Measurements from ENCODE around the gene LRRC37A3. TPM values are rescaled to one million over a fixed set of nuclear protein-coding genes. Genes with fewer than 3 reads are reported as not detected.
"Not testable (repeated sequence)": the region's sequence is repeated elsewhere in the genome, so short reads cannot be mapped to it uniquely, and the experiment has no call there.

Gene LRRC37A3
- total and polyA plus RNA-seq, 2 donors: 7.9 to 8.5 TPM

DNA sequence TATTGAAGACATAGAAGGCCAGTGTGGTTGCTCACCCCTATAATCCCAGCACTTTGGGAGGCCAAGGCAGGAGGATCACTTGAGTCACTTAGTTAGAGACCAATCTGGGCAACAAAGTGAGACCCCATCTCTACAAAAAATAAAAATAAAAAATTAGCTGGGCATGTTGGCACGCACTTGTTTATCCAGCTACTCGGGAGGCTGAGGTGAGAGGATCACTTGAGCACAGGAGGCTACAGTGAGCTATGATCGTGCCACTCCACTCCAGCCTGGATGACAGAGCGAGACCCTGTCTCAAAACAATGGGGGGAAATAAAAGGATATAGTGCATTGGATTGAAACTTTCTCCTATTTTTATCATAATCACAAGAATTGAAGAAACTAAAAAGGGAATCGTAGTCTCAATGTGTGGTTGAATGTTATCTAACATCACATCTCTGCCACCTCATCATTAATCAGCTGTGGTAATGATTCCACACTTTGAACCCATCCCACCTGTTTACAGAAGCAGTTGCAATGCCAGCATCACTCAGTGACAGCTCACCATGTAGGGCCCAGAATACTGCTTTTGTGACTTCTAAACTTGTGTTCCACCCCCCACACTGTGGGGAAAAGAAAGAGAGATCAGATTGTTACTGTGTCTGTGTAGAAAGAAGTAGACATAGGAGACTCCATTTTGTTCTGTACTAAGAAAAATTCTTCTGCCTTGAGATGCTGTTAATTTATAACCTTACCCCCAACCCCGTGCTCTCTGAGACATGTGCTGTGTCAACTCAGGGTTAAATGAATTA is 10.3 kb upstream of the LRRC37A3 start:
- not testable (repeated sequence) for H3K4me3 ChIP-seq (ENCODE audit: low read length in 2 of 2); H3K4me1 ChIP-seq (ENCODE audit: control insufficient read depth in 2 of 2, insufficient read depth in 2 of 2, low read length in 2 of 2); H3K27me3 ChIP-seq (ENCODE audit: control insufficient read depth in 2 of 2, insufficient read depth in 1 of 2, low read length in 1 of 2); H3K9me3 ChIP-seq (ENCODE audit: control insufficient read depth in 2 of 2, insufficient read depth in 1 of 2, low read length in 1 of 2); H3K27ac ChIP-seq (ENCODE audit: low read depth in 1 of 2, low read length in 1 of 2); H3K36me3 ChIP-seq (ENCODE audit: control insufficient read depth in 2 of 2, insufficient read depth in 2 of 2, low read length in 1 of 2)
- peak in 4 of 9 donors; percentile 25 to 72 (median 34) for DNase-seq (ENCODE audit: low read depth in 6 of 9, low spot score in 9 of 9)
- WGBS: 81% methylated on average over 6 of the region's 6 CpGs

DNA sequence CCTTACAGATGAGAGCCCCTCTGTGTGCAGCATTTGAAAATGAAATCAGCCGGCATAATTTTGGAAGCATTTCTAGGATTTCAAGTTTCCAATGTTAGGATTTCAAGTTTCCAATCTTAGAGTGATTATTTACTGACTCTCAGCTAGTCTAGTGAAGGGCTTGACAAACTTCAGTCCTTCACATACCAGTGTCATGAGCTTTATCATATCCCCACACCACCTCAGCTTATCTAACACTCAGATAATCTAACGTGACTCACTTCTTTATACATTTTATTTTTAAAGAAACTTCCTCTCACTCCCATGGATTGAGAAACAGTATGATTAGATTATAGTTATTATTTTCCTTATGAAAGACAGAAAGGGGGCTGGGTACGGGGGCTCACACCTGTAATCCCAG is 9.4 kb upstream of the LRRC37A3 start:
- H3K27ac ChIP-seq (ENCODE audit: low read depth in 1 of 2, low read length in 1 of 2); H3K36me3 ChIP-seq (ENCODE audit: control insufficient read depth in 2 of 2, insufficient read depth in 2 of 2, low read length in 1 of 2); DNase-seq (ENCODE audit: low read depth in 6 of 9, low spot score in 9 of 9); H3K4me3 ChIP-seq (ENCODE audit: low read length in 2 of 2); H3K27me3 ChIP-seq (ENCODE audit: control insufficient read depth in 2 of 2, insufficient read depth in 1 of 2, low read length in 1 of 2); H3K9me3 ChIP-seq (ENCODE audit: control insufficient read depth in 2 of 2, insufficient read depth in 1 of 2, low read length in 1 of 2); H3K4me1 ChIP-seq (ENCODE audit: control insufficient read depth in 2 of 2, insufficient read depth in 2 of 2, low read length in 2 of 2): not testable (repeated sequence)
- 97% methylated on average over 3 of the region's 3 CpGs for WGBS

DNA sequence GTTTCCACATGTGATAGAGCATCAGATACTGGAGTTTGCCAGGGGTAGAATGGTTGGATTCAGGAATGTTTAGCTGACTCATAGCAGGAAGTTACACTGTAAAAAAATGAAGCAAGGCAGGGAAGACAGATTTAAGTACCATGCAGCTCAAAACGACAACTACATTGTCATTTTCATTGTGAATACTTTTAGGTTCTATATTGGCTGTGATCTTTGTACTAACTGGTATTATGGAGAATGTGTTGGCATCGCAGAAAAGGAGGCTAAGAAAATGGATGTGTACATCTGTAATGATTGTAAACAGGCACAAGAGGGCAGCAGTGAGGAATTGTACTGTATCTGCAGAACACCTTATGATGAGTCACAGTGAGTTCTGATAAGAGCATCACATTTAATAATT is 8.2 kb upstream of the LRRC37A3 start:
- peak; percentile 27 to 87 (median 75) for DNase-seq (ENCODE audit: low read depth in 6 of 9, low spot score in 9 of 9)
- H3K4me3 ChIP-seq (ENCODE audit: low read length in 2 of 2); H3K36me3 ChIP-seq (ENCODE audit: control insufficient read depth in 2 of 2, insufficient read depth in 2 of 2, low read length in 1 of 2); H3K27ac ChIP-seq (ENCODE audit: low read depth in 1 of 2, low read length in 1 of 2); H3K9me3 ChIP-seq (ENCODE audit: control insufficient read depth in 2 of 2, insufficient read depth in 1 of 2, low read length in 1 of 2); H3K27me3 ChIP-seq (ENCODE audit: control insufficient read depth in 2 of 2, insufficient read depth in 1 of 2, low read length in 1 of 2): not testable (repeated sequence)
- H3K4me1 ChIP-seq (ENCODE audit: control insufficient read depth in 2 of 2, insufficient read depth in 2 of 2, low read length in 2 of 2): peaks cover 0 to 14% of the 10 kb centered on the region in 2 donors
- WGBS: 7% methylated on average over 2 of the region's 2 CpGs

DNA sequence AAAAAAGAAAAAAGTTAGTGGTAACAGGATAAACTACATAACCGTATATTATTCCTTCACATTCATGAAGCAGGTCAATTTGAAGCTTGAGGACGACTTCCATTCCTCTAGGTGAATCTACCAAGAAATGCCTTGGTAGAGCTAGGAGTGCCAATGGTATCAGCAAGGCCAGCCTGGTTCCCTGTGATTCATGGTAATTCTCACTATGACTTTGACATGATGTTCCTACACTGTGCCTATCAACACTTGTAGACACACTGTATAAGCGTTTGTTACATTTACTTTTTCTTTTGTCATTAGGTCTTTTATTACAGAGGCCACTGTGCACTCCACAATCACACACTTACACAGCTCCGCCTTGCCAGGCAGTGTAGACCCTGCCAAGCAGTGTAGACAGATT is 7.2 kb upstream of the LRRC37A3 start:
- peaks cover 0 to 15% of the 10 kb centered on the region in 2 donors for H3K4me1 ChIP-seq (ENCODE audit: control insufficient read depth in 2 of 2, insufficient read depth in 2 of 2, low read length in 2 of 2)
- not testable (repeated sequence) for H3K4me3 ChIP-seq (ENCODE audit: low read length in 2 of 2); H3K9me3 ChIP-seq (ENCODE audit: control insufficient read depth in 2 of 2, insufficient read depth in 1 of 2, low read length in 1 of 2); H3K36me3 ChIP-seq (ENCODE audit: control insufficient read depth in 2 of 2, insufficient read depth in 2 of 2, low read length in 1 of 2); DNase-seq (ENCODE audit: low read depth in 6 of 9, low spot score in 9 of 9); H3K27me3 ChIP-seq (ENCODE audit: control insufficient read depth in 2 of 2, insufficient read depth in 1 of 2, low read length in 1 of 2); H3K27ac ChIP-seq (ENCODE audit: low read depth in 1 of 2, low read length in 1 of 2)
- 98% methylated on average over 4 of the region's 4 CpGs for WGBS

DNA sequence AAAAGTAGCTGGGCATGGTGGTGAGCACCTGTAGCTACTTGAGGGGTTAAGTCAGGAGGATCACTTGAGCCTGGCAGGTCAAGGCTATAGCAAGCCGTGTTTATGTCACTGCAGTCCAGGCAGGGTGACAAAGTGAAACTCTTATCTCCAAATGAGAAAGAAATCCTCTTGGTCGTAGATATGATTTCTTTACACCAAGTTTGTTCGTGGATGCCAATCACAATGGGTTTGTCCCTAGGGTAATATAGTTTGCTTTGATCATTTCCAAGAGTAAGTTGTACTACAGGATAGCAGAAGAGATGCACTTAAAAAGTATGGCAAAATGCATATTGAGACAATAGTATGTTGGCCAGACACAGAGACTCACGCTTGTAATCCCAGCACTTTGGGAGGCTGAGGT is 6.0 kb upstream of the LRRC37A3 start:
- not testable (repeated sequence) for H3K4me3 ChIP-seq (ENCODE audit: low read length in 2 of 2); H3K9me3 ChIP-seq (ENCODE audit: control insufficient read depth in 2 of 2, insufficient read depth in 1 of 2, low read length in 1 of 2); H3K27ac ChIP-seq (ENCODE audit: low read depth in 1 of 2, low read length in 1 of 2); H3K27me3 ChIP-seq (ENCODE audit: control insufficient read depth in 2 of 2, insufficient read depth in 1 of 2, low read length in 1 of 2); DNase-seq (ENCODE audit: low read depth in 6 of 9, low spot score in 9 of 9); H3K36me3 ChIP-seq (ENCODE audit: control insufficient read depth in 2 of 2, insufficient read depth in 2 of 2, low read length in 1 of 2)
- H3K4me1 ChIP-seq (ENCODE audit: control insufficient read depth in 2 of 2, insufficient read depth in 2 of 2, low read length in 2 of 2): peaks cover 0 to 14% of the 10 kb centered on the region in 2 donors
- 97% methylated on average over 4 of the region's 4 CpGs for WGBS

DNA sequence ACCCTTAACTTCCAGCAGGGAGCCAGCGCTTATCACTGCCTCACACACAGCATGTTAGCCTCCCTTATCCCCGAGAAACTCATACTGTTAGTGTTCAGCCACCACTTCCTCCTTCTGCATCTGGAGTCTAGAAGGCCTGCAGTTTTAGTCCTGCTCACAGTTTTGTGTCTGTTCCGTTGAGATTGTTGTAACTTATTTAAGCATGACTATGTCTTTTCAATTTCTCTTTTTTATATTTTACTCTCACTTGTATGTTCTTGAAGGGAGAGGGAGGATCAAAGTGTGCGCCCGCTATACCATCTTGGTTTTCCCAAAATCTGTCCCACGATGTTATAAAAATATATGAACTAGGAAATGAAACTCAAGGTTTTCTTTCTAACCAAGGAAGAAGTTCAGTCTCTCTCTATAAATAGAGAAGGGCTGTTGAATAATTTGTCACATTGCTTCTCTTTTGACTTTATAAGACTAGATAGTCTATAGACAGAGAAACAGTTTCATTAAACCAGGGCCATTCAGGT is 3.8 kb upstream of the LRRC37A3 start:
- WGBS: 22% methylated on average over 6 of the region's 6 CpGs
- not testable (repeated sequence) for H3K27me3 ChIP-seq (ENCODE audit: control insufficient read depth in 2 of 2, insufficient read depth in 1 of 2, low read length in 1 of 2); H3K4me3 ChIP-seq (ENCODE audit: low read length in 2 of 2); H3K9me3 ChIP-seq (ENCODE audit: control insufficient read depth in 2 of 2, insufficient read depth in 1 of 2, low read length in 1 of 2); H3K36me3 ChIP-seq (ENCODE audit: control insufficient read depth in 2 of 2, insufficient read depth in 2 of 2, low read length in 1 of 2)
- H3K27ac ChIP-seq (ENCODE audit: low read depth in 1 of 2, low read length in 1 of 2): peak overlapping the region; percentile 47 to 60
- peaks cover 0 to 17% of the 10 kb centered on the region in 2 donors for H3K4me1 ChIP-seq (ENCODE audit: control insufficient read depth in 2 of 2, insufficient read depth in 2 of 2, low read length in 2 of 2)
- peak in 3 of 9 donors; percentile 19 to 58 (median 21) for DNase-seq (ENCODE audit: low read depth in 6 of 9, low spot score in 9 of 9)

DNA sequence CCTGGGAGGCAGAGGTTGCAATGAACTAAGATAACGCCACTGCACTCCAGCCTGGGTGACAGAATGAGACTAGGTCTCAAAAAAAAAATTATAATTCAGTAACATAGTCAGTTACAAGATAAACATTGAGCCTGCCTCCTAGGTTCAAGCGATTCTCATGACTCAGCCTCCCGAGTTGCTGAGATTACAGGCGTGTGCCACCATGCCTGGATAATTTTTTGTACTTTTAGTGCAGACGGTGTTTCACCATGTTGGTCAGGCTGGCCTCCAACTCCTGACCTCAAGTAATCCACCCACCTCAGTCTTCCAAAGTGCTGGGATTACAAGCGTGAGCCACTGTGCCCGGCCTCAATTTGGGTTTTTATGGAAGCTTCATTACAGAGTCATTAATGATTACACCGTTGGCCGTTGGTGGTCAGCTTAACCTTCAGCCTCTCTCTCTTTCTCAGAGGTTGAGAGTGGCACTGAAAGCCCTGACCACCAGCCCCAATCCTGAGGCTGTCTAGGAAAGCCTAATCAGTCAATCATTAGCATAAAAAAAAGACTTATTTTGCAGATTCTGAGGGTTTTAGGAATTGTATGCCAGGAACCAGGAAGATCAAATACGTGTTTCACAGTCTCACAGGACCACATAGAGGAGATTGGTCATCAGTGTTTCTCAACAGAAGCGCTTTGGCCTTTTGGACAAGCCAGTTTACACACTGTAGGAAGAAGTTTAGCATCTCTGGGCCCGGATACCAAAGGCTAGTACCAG is 1.3 kb upstream of the LRRC37A3 start:
- H3K4me3 ChIP-seq (ENCODE audit: low read length in 2 of 2): no peak overlapping the region
- 97% methylated on average over 12 of the region's 12 CpGs for WGBS
- no peak for DNase-seq (ENCODE audit: low read depth in 6 of 9, low spot score in 9 of 9)
- no peaks in the 10 kb centered on the region for H3K27me3 ChIP-seq (ENCODE audit: control insufficient read depth in 2 of 2, insufficient read depth in 1 of 2, low read length in 1 of 2)
- peaks cover 0 to 17% of the 10 kb centered on the region in 2 donors for H3K4me1 ChIP-seq (ENCODE audit: control insufficient read depth in 2 of 2, insufficient read depth in 2 of 2, low read length in 2 of 2)
- H3K9me3 ChIP-seq (ENCODE audit: control insufficient read depth in 2 of 2, insufficient read depth in 1 of 2, low read length in 1 of 2): no peaks in the 10 kb centered on the region
- no peak overlapping the region for H3K27ac ChIP-seq (ENCODE audit: low read depth in 1 of 2, low read length in 1 of 2)
- no peaks in the 10 kb centered on the region for H3K36me3 ChIP-seq (ENCODE audit: control insufficient read depth in 2 of 2, insufficient read depth in 2 of 2, low read length in 1 of 2)

DNA sequence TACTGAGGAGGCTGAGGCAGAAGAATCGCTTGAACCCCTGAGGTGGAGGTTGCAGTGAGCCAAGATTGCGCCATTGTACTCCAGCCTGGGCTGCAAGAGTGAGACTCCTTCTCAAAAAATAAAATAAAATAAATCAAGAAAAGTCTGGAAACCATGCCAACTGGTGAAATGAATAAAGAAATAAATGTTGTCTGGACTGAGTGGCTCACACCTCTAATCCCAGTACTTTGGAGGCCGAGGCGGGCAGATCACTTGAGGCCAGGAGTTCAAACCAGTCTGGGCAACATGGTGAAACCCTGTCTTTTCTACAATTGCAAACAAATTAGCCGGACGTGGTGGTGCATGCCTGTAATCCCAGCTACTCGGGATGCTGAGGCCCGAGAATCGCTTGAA is 744 bp upstream of the LRRC37A3 start:
- H3K4me1 ChIP-seq (ENCODE audit: control insufficient read depth in 2 of 2, insufficient read depth in 2 of 2, low read length in 2 of 2): peaks cover 0 to 17% of the 10 kb centered on the region in 2 donors
- H3K27ac ChIP-seq (ENCODE audit: low read depth in 1 of 2, low read length in 1 of 2): peak overlapping the region in 1 of 2 donors; percentile 72
- peak overlapping the region; percentile 58 to 64 for H3K4me3 ChIP-seq (ENCODE audit: low read length in 2 of 2)
- no peaks in the 10 kb centered on the region for H3K9me3 ChIP-seq (ENCODE audit: control insufficient read depth in 2 of 2, insufficient read depth in 1 of 2, low read length in 1 of 2)
- no peaks in the 10 kb centered on the region for H3K36me3 ChIP-seq (ENCODE audit: control insufficient read depth in 2 of 2, insufficient read depth in 2 of 2, low read length in 1 of 2)
- peak in 1 of 9 donors; percentile 35 for DNase-seq (ENCODE audit: low read depth in 6 of 9, low spot score in 9 of 9)
- H3K27me3 ChIP-seq (ENCODE audit: control insufficient read depth in 2 of 2, insufficient read depth in 1 of 2, low read length in 1 of 2): no peaks in the 10 kb centered on the region
- 93% methylated on average over 9 of the region's 9 CpGs for WGBS

DNA sequence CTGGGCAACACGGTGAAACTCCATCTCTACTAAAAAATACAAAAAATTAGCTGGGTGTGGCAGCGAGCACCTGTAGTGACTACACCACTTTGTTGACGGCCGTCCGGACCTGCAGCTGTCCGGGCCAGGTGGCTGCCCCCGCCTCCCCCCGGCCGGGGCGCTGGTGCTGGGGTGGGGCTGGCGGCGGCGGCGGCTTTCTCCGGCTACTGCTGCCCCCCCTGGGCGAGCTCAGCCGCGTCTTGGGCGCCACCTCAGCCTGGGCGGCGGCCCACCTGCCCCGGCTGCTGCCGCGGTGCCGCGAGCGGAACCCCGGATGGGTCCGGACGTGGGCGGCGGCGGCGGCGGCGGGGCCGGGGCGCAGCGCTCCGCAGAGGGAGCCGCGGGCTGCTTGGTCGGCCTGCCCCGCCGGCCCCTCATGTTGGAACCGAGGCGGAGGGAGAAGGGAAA is 413 bp downstream of the LRRC37A3 start:
- Histone ChIP-seq H3K27ac (ENCODE audit: low read depth in 1 of 2, low read length in 1 of 2) (peak overlapping the region; percentile 79 to 91), H3K4me1 (ENCODE audit: control insufficient read depth in 2 of 2, insufficient read depth in 2 of 2, low read length in 2 of 2) (peaks cover 0 to 17% of the 10 kb centered on the region in 2 donors), H3K4me3 (ENCODE audit: low read length in 2 of 2) (peak overlapping the region; percentile 50 to 64)
- under 1% methylated on average over 47 of the region's 47 CpGs for WGBS
- H3K36me3 ChIP-seq (ENCODE audit: control insufficient read depth in 2 of 2, insufficient read depth in 2 of 2, low read length in 1 of 2); H3K9me3 ChIP-seq (ENCODE audit: control insufficient read depth in 2 of 2, insufficient read depth in 1 of 2, low read length in 1 of 2); H3K27me3 ChIP-seq (ENCODE audit: control insufficient read depth in 2 of 2, insufficient read depth in 1 of 2, low read length in 1 of 2): not testable (repeated sequence)
- DNase-seq (ENCODE audit: low read depth in 6 of 9, low spot score in 9 of 9): peak in 2 of 9 donors; percentile 33 to 49

Measured in thymus (tissue), 11 donors.